ENCODE measurements around the gene GALK1.

GALK1 gene

DNA sequence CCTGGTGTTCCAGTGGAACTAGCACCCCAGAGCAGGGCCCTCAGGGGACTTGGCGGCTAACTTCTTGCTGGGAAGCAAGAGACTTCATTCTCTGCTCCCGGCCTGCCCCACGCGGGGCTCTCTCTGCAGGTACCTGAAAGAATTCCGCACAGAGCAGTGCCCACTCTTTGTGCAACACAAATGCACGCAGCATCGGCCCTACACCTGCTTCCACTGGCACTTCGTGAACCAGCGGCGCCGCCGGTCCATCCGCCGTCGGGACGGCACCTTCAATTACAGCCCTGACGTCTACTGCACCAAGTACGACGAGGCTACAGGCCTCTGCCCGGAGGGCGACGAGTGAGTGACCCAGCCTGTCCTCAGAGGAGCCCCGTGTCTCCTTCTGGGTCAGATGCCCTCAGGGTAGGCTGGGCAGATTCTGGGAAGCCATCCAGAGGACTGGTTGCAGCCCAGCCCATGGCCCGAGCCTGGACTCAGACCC lies 44.7 kb upstream of the GALK1 start:
- TF ChIP-seq, protein P1, sequence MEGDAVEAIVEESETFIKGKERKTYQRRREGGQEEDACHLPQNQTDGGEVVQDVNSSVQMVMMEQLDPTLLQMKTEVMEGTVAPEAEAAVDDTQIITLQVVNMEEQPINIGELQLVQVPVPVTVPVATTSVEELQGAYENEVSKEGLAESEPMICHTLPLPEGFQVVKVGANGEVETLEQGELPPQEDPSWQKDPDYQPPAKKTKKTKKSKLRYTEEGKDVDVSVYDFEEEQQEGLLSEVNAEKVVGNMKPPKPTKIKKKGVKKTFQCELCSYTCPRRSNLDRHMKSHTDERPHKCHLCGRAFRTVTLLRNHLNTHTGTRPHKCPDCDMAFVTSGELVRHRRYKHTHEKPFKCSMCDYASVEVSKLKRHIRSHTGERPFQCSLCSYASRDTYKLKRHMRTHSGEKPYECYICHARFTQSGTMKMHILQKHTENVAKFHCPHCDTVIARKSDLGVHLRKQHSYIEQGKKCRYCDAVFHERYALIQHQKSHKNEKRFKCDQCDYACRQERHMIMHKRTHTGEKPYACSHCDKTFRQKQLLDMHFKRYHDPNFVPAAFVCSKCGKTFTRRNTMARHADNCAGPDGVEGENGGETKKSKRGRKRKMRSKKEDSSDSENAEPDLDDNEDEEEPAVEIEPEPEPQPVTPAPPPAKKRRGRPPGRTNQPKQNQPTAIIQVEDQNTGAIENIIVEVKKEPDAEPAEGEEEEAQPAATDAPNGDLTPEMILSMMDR (IDR thresholded peaks at IDR 0.05), result no peak
- TF ChIP-seq ZFX (IDR thresholded peaks at IDR 0.05; ENCODE audit: borderline replicate concordance), result no peak
- no peak overlapping the region for H3K27ac ChIP-seq

- TF ChIP-seq ZFX (IDR thresholded peaks at IDR 0.05; ENCODE audit: borderline replicate concordance), result no peak
- TF ChIP-seq, protein P1 (IDR thresholded peaks at IDR 0.05), result no peak
- no peak overlapping the region for H3K27ac ChIP-seq
Observed at GRCh38 chr17:75808905-75809621, 44.1 kb upstream of the GALK1 start.

GRCh38 chr17:75808549-75808904 lies 43.5 kb upstream of the GALK1 start:
- TF ChIP-seq, protein P1 (IDR thresholded peaks at IDR 0.05), result no peak
- TF ChIP-seq ZFX (IDR thresholded peaks at IDR 0.05; ENCODE audit: borderline replicate concordance), result no peak

GRCh38 chr17:75807861-75808260 lies 42.9 kb upstream of the GALK1 start:
- H3K27ac ChIP-seq, result 0 out of 2 replicates have a peak overlapping the region, but pooled peaks have one; percentile 20
- no peak for TF ChIP-seq ZFX (IDR thresholded peaks at IDR 0.05; ENCODE audit: borderline replicate concordance)
- TF ChIP-seq, protein P1 (IDR thresholded peaks at IDR 0.05), result no peak

More at GRCh38 chr17:75808549-75808904, 43.5 kb upstream of the GALK1 start:
- H3K27ac ChIP-seq, result 0 out of 2 replicates have a peak overlapping the region, but pooled peaks have one; percentile 20

GRCh38 chr17:75806822-75807500 lies 42.0 kb upstream of the GALK1 start:
- no peak overlapping the region for H3K27ac ChIP-seq
- no peak for TF ChIP-seq ZFX (IDR thresholded peaks at IDR 0.05; ENCODE audit: borderline replicate concordance)
- TF ChIP-seq, protein P1 (IDR thresholded peaks at IDR 0.05), result no peak

GRCh38 chr17:75803883-75804282 lies 38.9 kb upstream of the GALK1 start:
- TF ChIP-seq, protein P1 (IDR thresholded peaks at IDR 0.05), result no peak
- TF ChIP-seq ZFX (IDR thresholded peaks at IDR 0.05; ENCODE audit: borderline replicate concordance), result no peak
- H3K27ac ChIP-seq, result no peak overlapping the region

DNA sequence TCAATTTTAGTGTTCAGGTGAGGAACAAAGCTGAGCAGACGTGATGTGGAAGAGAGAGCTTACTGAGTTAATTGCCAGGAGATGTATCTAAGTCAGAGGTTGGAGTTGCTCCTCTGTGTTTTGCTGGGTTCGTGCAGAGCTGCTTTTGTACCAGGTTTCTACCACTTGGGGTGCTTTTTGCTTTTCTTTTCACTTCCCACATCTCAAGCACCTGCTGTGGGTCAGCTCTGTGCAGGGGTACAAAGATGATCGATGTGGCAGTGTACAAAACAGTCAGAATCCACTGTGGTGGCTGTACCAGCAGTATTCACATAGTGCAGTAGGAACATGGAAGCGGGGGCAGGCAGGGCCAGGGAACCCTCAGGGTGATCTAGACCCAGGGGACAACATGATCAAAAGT lies 34.4 kb upstream of the GALK1 start:
- TF ChIP-seq, protein P1 (IDR thresholded peaks at IDR 0.05), result no peak
- TF ChIP-seq ZFX (IDR thresholded peaks at IDR 0.05; ENCODE audit: borderline replicate concordance), result no peak
- no peak overlapping the region for H3K27ac ChIP-seq

Measured in 22Rv1 (cell line).